H1 (cell line): ENCODE measurements around the gene SEMA4D. TPM values are rescaled to one million over a fixed set of nuclear protein-coding genes. Genes with fewer than 3 reads are reported as not detected.

ENCODE experiments used
- CTCF ChIA-PET: fragments of 300-600 bp; sonication (Branson Sonifier 250); formaldehyde crosslinking; loops from one replicate; lab custom pipeline; 2021; ENCODE audit not compliant: partially characterized antibody; lab: Charles Lee
- POLR2A ChIA-PET: fragments of 300-600 bp; sonication (Branson Sonifier 250); formaldehyde crosslinking; loops from one replicate; lab custom pipeline; 2021; ENCODE audit warnings: inconsistent platforms; ENCODE audit not compliant: partially characterized antibody; lab: Charles Lee
- DNase-seq, 2 experiments: peaks; one replicate each; pipeline versions ENCODE4 v3.0.0 to v3.0.0-alpha.2; 2010 to 2022; ENCODE audit warnings: low spot score in 2 of 2, low read depth in 1 of 2, mixed read lengths in 1 of 2
- FAIRE-seq: peaks from 2 replicates; lab custom pipeline; 2011; peaks lifted over from hg19 to GRCh38; lab: Jason Lieb, UNC
- H2AFZ ChIP-seq: 2 replicates; pipeline ENCODE4 v1.8.1; 2012; ENCODE audit warnings: low read length, inconsistent platforms
- H2AK5ac ChIP-seq: 2 replicates; pipeline ENCODE4 v1.6.1; 2013; ENCODE audit warnings: low read depth, low read length
- H2BK120ac ChIP-seq: replicated peaks from 2 replicates; pipeline ENCODE3; 2013; ENCODE audit warnings: low read depth, low read length, inconsistent platforms
- H2BK12ac ChIP-seq: 2 replicates; pipeline ENCODE4 v1.6.1; 2013; ENCODE audit warnings: low read depth, low read length
- H2BK15ac ChIP-seq: 2 replicates; pipeline ENCODE4 v1.6.1; 2013; ENCODE audit warnings: low read length
- H2BK20ac ChIP-seq: 2 replicates; pipeline ENCODE4 v1.6.1; 2013; ENCODE audit warnings: low read length
- H2BK5ac ChIP-seq: 2 replicates; pipeline ENCODE4 v1.6.1; 2013; ENCODE audit warnings: low read depth, low read length
- H3K14ac ChIP-seq: 2 replicates; pipeline ENCODE4 v1.6.1; 2013; ENCODE audit warnings: inconsistent platforms; ENCODE audit not compliant: insufficient read length
- H3K18ac ChIP-seq: 2 replicates; pipeline ENCODE4 v1.6.1; 2013; ENCODE audit warnings: low read length; ENCODE audit errors: extremely low read depth
- H3K23ac ChIP-seq: 2 replicates; pipeline ENCODE4 v1.6.1; 2013; ENCODE audit warnings: inconsistent platforms; ENCODE audit not compliant: insufficient read length
- H3K23me2 ChIP-seq: 2 replicates; pipeline ENCODE4 v1.6.1; 2013; ENCODE audit warnings: low read depth, low read length
- H3K27ac ChIP-seq: 2 replicates; pipeline ENCODE4 v1.6.1; 2011; ENCODE audit warnings: low read depth, low read length, inconsistent platforms
- H3K27me3 ChIP-seq, 4 experiments: replicated peaks in 1 of 4; 1 replicate in 1 of 4; 2 replicates in 3 of 4; pipeline versions ENCODE4 v1.6.1 to v1.8.1; 2011 to 2013; ENCODE audit warnings: low read length in 3 of 4, mild to moderate bottlenecking in 3 of 4, inconsistent platforms in 2 of 4, mixed read lengths in 2 of 4, moderate library complexity in 1 of 4; ENCODE audit not compliant: control insufficient read depth in 3 of 4, insufficient read depth in 3 of 4; ENCODE audit errors: extremely low read depth in 1 of 4
- H3K36me3 ChIP-seq, 4 experiments: 2 replicates each; pipeline versions ENCODE4 v1.6.1 to v1.8.1; 2011 to 2013; ENCODE audit warnings: mild to moderate bottlenecking in 4 of 4, low read length in 3 of 4, moderate library complexity in 2 of 4, control low read depth in 1 of 4, inconsistent platforms in 1 of 4; ENCODE audit not compliant: insufficient read depth in 4 of 4, control insufficient read depth in 2 of 4
- H3K4ac ChIP-seq: replicated peaks from 2 replicates; pipeline ENCODE3; 2013; ENCODE audit warnings: low read length, low read depth, mixed read lengths, inconsistent platforms; ENCODE audit not compliant: insufficient read length
- H3K4me1 ChIP-seq, 4 experiments: replicated peaks in 1 of 4; 1 replicate in 1 of 4; 2 replicates in 3 of 4; pipeline versions ENCODE4 v1.6.1 to v1.8.1; 2011 to 2013; ENCODE audit warnings: low read length in 3 of 4, inconsistent platforms in 2 of 4, mixed read lengths in 1 of 4; ENCODE audit not compliant: insufficient read depth in 4 of 4, control insufficient read depth in 3 of 4
- H3K4me2 ChIP-seq, 2 experiments: 2 replicates each; pipeline versions ENCODE4 v1.6.1 to v1.8.1; 2011 to 2013; ENCODE audit warnings: low read depth in 2 of 2, low read length in 2 of 2, control low read depth in 1 of 2, inconsistent platforms in 1 of 2, mild to moderate bottlenecking in 1 of 2; ENCODE audit not compliant: insufficient read depth in 1 of 2
- H3K4me3 ChIP-seq, 4 experiments: fragments of 200-600, 300-600 bp in 1 of 4; sonication (generic), shearing (Covaris generic), sonication (Bioruptor Twin) in 1 of 4; 2 replicates each; pipeline versions ENCODE4 v1.5.1 to v1.8.1; 2011 to 2016; ENCODE audit warnings: low read length in 4 of 4, low read depth in 3 of 4, control low read depth in 2 of 4, inconsistent platforms in 2 of 4, mild to moderate bottlenecking in 2 of 4, mixed read lengths in 1 of 4, moderate library complexity in 1 of 4; ENCODE audit not compliant: insufficient read depth in 2 of 4; ENCODE audit errors: extremely low read depth in 1 of 4
- H3K56ac ChIP-seq: replicated peaks from 2 replicates; pipeline ENCODE3; 2013; ENCODE audit warnings: low read depth, mild to moderate bottlenecking, mixed read lengths, low read length, inconsistent platforms; ENCODE audit not compliant: insufficient read length
- H3K79me1 ChIP-seq: 2 replicates; pipeline ENCODE4 v1.6.1; 2013; ENCODE audit warnings: low read depth, low read length, control low read depth
- H3K79me2 ChIP-seq, 2 experiments: 2 replicates each; pipeline versions ENCODE4 v1.6.1 to v1.8.1; 2012 to 2013; ENCODE audit warnings: low read length in 2 of 2, mild to moderate bottlenecking in 2 of 2, inconsistent platforms in 1 of 2; ENCODE audit not compliant: insufficient read depth in 2 of 2, control insufficient read depth in 1 of 2
- H3K9ac ChIP-seq, 4 experiments: replicated peaks in 1 of 4; 1 replicate in 1 of 4; 2 replicates in 3 of 4; pipeline versions ENCODE4 v1.6.1 to v1.8.1; 2011 to 2013; ENCODE audit warnings: low read depth in 3 of 4, low read length in 3 of 4, control low read depth in 2 of 4, mild to moderate bottlenecking in 2 of 4, moderate library complexity in 2 of 4, inconsistent platforms in 1 of 4; ENCODE audit errors: extremely low read depth in 1 of 4
- H3K9me3 ChIP-seq, 2 experiments: 2 replicates each; pipeline versions ENCODE4 v1.6.1 to v1.8.1; 2012 to 2013; ENCODE audit warnings: mild to moderate bottlenecking in 2 of 2, moderate library complexity in 2 of 2, control low read depth in 1 of 2, inconsistent platforms in 1 of 2, low read depth in 1 of 2, low read length in 1 of 2, mixed read lengths in 1 of 2; ENCODE audit not compliant: insufficient read depth in 2 of 2
- H4K20me1 ChIP-seq, 2 experiments: replicated peaks in 1 of 2; 2 replicates each; pipeline versions ENCODE3 to v1.8.1; 2011 to 2013; ENCODE audit warnings: inconsistent platforms in 2 of 2, low read length in 2 of 2, mild to moderate bottlenecking in 1 of 2; ENCODE audit not compliant: insufficient read depth in 2 of 2, control insufficient read depth in 1 of 2
- H4K5ac ChIP-seq: 2 replicates; pipeline ENCODE4 v1.6.1; 2013; ENCODE audit warnings: low read length, low read depth, mixed read lengths, inconsistent platforms; ENCODE audit not compliant: insufficient read length
- H4K8ac ChIP-seq: 2 replicates; pipeline ENCODE4 v1.8.0; 2013; ENCODE audit warnings: mild to moderate bottlenecking, moderate library complexity, low read length, inconsistent platforms; ENCODE audit not compliant: insufficient read depth; ENCODE audit errors: extremely low read depth
- H4K91ac ChIP-seq: replicated peaks from 2 replicates; pipeline ENCODE3; 2013; ENCODE audit warnings: low read length, mixed read lengths, inconsistent platforms; ENCODE audit not compliant: insufficient read length
- HDAC6 ChIP-seq: IDR thresholded peaks from one replicate; pipeline ENCODE4 v1.7.1; 2012; ENCODE audit warnings: low read depth, mild to moderate bottlenecking, inconsistent platforms, low read length, moderate library complexity
- RAD21 ChIP-seq, 2 experiments: IDR thresholded peaks in 1 of 2; conservative IDR thresholded peaks in 1 of 2; 2 replicates each; pipeline ENCODE4 v1.6.1; 2011; ENCODE audit warnings: low read depth in 2 of 2, low read length in 2 of 2, improper control_type of control experiment in 1 of 2, inconsistent platforms in 1 of 2, mild to moderate bottlenecking in 1 of 2, moderate library complexity in 1 of 2
- TAF1 ChIP-seq: IDR thresholded peaks from 2 replicates; pipeline ENCODE4 v1.6.1; 2011; ENCODE audit warnings: mild to moderate bottlenecking, low read depth, low read length
- USF2 ChIP-seq: IDR thresholded peaks from 2 replicates; pipeline ENCODE4 v1.6.1; 2011; ENCODE audit warnings: low read length, improper control_type of control experiment
- WGBS, 2 experiments: shearing (Covaris generic) in 1 of 2; methylation state at CpG; one replicate each; pipeline versions ENCODE4 v1.1.6 to v1.1.7; 2013 to 2015; ENCODE audit warnings: low lambda C conversion rate in 2 of 2, mixed read lengths in 2 of 2, inconsistent platforms in 1 of 2, low coverage in 1 of 2, missing lambda C conversion rate in 1 of 2; ENCODE audit not compliant: insufficient replicate concordance in 2 of 2, insufficient coverage in 1 of 2, insufficient read length in 1 of 2; ENCODE audit errors: extremely low coverage in 1 of 2, missing lambda C conversion rate in 1 of 2; 5-methylcytosine and 5-hydroxymethylcytosine counted together
- polyA plus RNA-seq, 7 experiments: library from polyadenylated mRNA; depleted of rRNA in 3 of 7; stranded (reverse) in 5 of 7; unstranded in 2 of 7; fragments of >200 nt in 5 of 7; fragments of 200-250 nt in 2 of 7; gene quantifications; 1 replicate in 5 of 7; 2 replicates in 1 of 7; 4 replicates in 1 of 7; pipeline versions ENCODE4 v1.2.1 to v1.2.3, GENCODE V29; 2011 to 2013; ENCODE audit warnings: missing spikeins in 2 of 7, mixed read lengths in 2 of 7
- total RNA-seq: library from RNA; stranded (reverse); fragmentation: NEBNext Ultra II Directional; extraction: Animal tissue kit (Norgen Biotek cat#: 25700); gene quantifications from 2 replicates; pipeline ENCODE4 v1.2.1, GENCODE V29; 2021

SEMA4D gene
- total and polyA plus RNA-seq, 2 of the 8 experiments (the other 6 are each of a cell fraction or from before 2014, with no cell fraction given): 21.0 to 70.4 TPM

- H3K27me3 ChIP-seq: no peaks in the 10 kb centered on the region
- H2AFZ ChIP-seq: no peak overlapping the region
- H3K36me3 ChIP-seq: peaks cover 0 to 10% (median under 1%) of the 10 kb centered on the region in 4 experiments; a peak in 4 of 8 replicates
- no peaks in the 10 kb centered on the region for H3K23me2 ChIP-seq
- ChIA-PET CTCF (interaction anchor here (1.2 to 3.1 kb wide), 4 partner anchors 9 to 99 kb away, joined by 3 to 19 read pairs (median 6); no protein-coding TSS in a partner anchor), POLR2A (interaction anchor here (0.9 to 1.1 kb wide), 3 partner anchors 18 to 140 kb away, joined by 3 read pairs; no protein-coding TSS in a partner anchor)
- H4K20me1 ChIP-seq: peaks cover 3% of the 10 kb centered on the region in 2 experiments
- no peak overlapping the region for H2BK120ac ChIP-seq
- H3K79me2 ChIP-seq: peaks cover 0 to 8% of the 10 kb centered on the region in 2 experiments; a peak in 2 of 4 replicates
- H4K8ac ChIP-seq: no peak overlapping the region
- H3K27ac ChIP-seq: no peak overlapping the region
- no peak overlapping the region for H3K4me3 ChIP-seq
- WGBS, 2 experiments: 94% methylated on average over 2 of the region's 2 CpGs; no CpG with 5 or more reads in 1 of the 2 experiments
- H2AK5ac ChIP-seq: no peak overlapping the region
- H2BK15ac ChIP-seq: no peak overlapping the region
- no peak overlapping the region for H2BK20ac ChIP-seq
- H3K23ac ChIP-seq: no peak overlapping the region
- H3K79me1 ChIP-seq: peaks cover 11% of the 10 kb centered on the region; the same call in 1 of the 2 replicates
- DNase-seq (no peak), FAIRE-seq (no peak)
- no peak overlapping the region for H3K18ac ChIP-seq
- no peak overlapping the region for H4K91ac ChIP-seq
- H3K4ac ChIP-seq: no peak overlapping the region
- H2BK5ac ChIP-seq: no peak overlapping the region
- no peak overlapping the region for H3K56ac ChIP-seq
- H2BK12ac ChIP-seq: no peak overlapping the region
- no peak overlapping the region for H3K4me2 ChIP-seq
- H4K5ac ChIP-seq: no peak overlapping the region
- no peaks in the 10 kb centered on the region for H3K9me3 ChIP-seq
- H3K9ac ChIP-seq: no peak overlapping the region
- no peak overlapping the region for H3K14ac ChIP-seq
- H3K4me1 ChIP-seq: no peaks in the 10 kb centered on the region; a peak in 1 of 7 replicates
- TF ChIP-seq HDAC6: no peak
- TF ChIP-seq RAD21 (IDR thresholded peaks at IDR 0.05 in 1 of 2, conservative IDR thresholded peaks at IDR 0.05 in 1 of 2; ENCODE audit: low read depth in 2 of 2, low read length in 2 of 2): no peak
- no peak for TF ChIP-seq TAF1
- no peak for TF ChIP-seq USF2
Observed at GRCh38 chr9:89450213-89450612, 47.7 kb downstream of the SEMA4D start.
